ENCODE data around the gene DCHS2. TPM values are rescaled to one million over a fixed set of nuclear protein-coding genes. Genes with fewer than 3 reads are reported as not detected.

The DCHS2 gene
- polyA plus RNA-seq, 3 donors, result under 0.01 to 0.12 (median 0.01) TPM

GRCh38 chr4:154208424-154208823 lies 283.2 kb downstream of the DCHS2 start:
- no peak overlapping the region for H3K27ac ChIP-seq (ENCODE audit: low read depth, low read length)
- 67 to 89% (median 75%) methylated on average over 5 of the region's 5 CpGs for WGBS, 3 donors

GRCh38 chr4:154205471-154205870 lies 286.1 kb downstream of the DCHS2 start:
- H3K27ac ChIP-seq (ENCODE audit: low read depth, low read length), result no peak overlapping the region
- 49 to 66% (median 63%) methylated on average over 3 of the region's 3 CpGs for WGBS, 3 donors

GRCh38 chr4:154194649-154195048 lies 296.9 kb downstream of the DCHS2 start:
- H3K27ac ChIP-seq (ENCODE audit: low read depth, low read length), result no peak overlapping the region

GRCh38 chr4:154192585-154192984 lies 299.0 kb downstream of the DCHS2 start:
- no peak overlapping the region for H3K27ac ChIP-seq (ENCODE audit: low read depth, low read length)
- WGBS, 3 donors, result 89 to 96% (median 95%) methylated on average over 8 of the region's 8 CpGs

GRCh38 chr4:154189346-154189745 lies 302.3 kb downstream of the DCHS2 start:
- WGBS, 3 donors, result 66 to 78% (median 76%) methylated on average over 4 of the region's 4 CpGs
- H3K27ac ChIP-seq (ENCODE audit: low read depth, low read length), result no peak overlapping the region

GRCh38 chr4:154186888-154187287 lies 304.7 kb downstream of the DCHS2 start:
- no peak overlapping the region for H3K27ac ChIP-seq (ENCODE audit: low read depth, low read length)
- 83 to 90% (median 89%) methylated on average over 3 of the region's 3 CpGs for WGBS, 3 donors

- H3K27ac ChIP-seq (ENCODE audit: low read depth, low read length), result no peak overlapping the region
- 75 to 78% (median 78%) methylated on average over 6 of the region's 6 CpGs for WGBS, 3 donors
Observed at GRCh38 chr4:154186035-154186434, 305.6 kb downstream of the DCHS2 start.

GRCh38 chr4:154184238-154184637 lies 307.4 kb downstream of the DCHS2 start:
- H3K27ac ChIP-seq (ENCODE audit: low read depth, low read length), result no peak overlapping the region

GRCh38 chr4:154183264-154183663 lies 308.3 kb downstream of the DCHS2 start:
- no peak overlapping the region for H3K27ac ChIP-seq (ENCODE audit: low read depth, low read length)
- 88 to 93% (median 92%) methylated on average over 1 of the region's 1 CpG for WGBS, 3 donors

More at GRCh38 chr4:154184238-154184637, 307.4 kb downstream of the DCHS2 start:
- WGBS, 3 donors, result 71 to 77% (median 76%) methylated on average over 6 of the region's 6 CpGs

Other genes with a start within 250 kb of the DCHS2 start
- gene PLRG1, start 58.6 kb upstream of the DCHS2 start, polyA plus RNA-seq, result 10 to 100 TPM; 22.7 to 38.9 (median 27.9) TPM
- under 1 TPM in 2 of 3 donors, not detected in 1; 0.14 to 0.31 TPM for gene FGB, start 71.2 kb upstream of the DCHS2 start, polyA plus RNA-seq
- 1 to 10 TPM in 1 of 3 donors, under 1 TPM in 2; 0.34 to 2.1 (median 0.85) TPM for gene FGA, start 98.9 kb upstream of the DCHS2 start, polyA plus RNA-seq
- under 1 TPM in 2 of 3 donors, not detected in 1; 0.30 to 0.34 TPM for gene FGG, start 120.9 kb upstream of the DCHS2 start, polyA plus RNA-seq